ENCODE results near the gene TRAF3IP1.
A peak's percentile ranks its signal among the peaks of the same experiment; 100 is the strongest.

Gene TRAF3IP1

GRCh38 chr2:238422285-238422684 lies 102.0 kb downstream of the TRAF3IP1 start:
- CTCF ChIA-PET = no interaction called here

GRCh38 chr2:238422940-238423339 lies 102.6 kb downstream of the TRAF3IP1 start:
- ChIA-PET POLR2A (no interaction called here), CTCF (interaction anchor here (0.6 kb wide), 1 partner anchor 59 kb away, joined by 4 read pairs; no protein-coding TSS in a partner anchor)
- DNase-seq (ENCODE audit: extremely low spot score) = no peak
- TF ChIP-seq FOXM1 (IDR thresholded peaks at IDR 0.05; ENCODE audit: borderline replicate concordance) (no peak), LEF1 (IDR thresholded peaks at IDR 0.05; ENCODE audit: borderline replicate concordance) (no peak), ARNT (IDR thresholded peaks at IDR 0.05) (no peak), FOXA1 (IDR thresholded peaks at IDR 0.05) (no peak), NFRKB (IDR thresholded peaks at IDR 0.05) (no peak), SUZ12 (IDR thresholded peaks at IDR 0.05) (no peak), ELF4 (IDR thresholded peaks at IDR 0.05) (no peak), BHLHE40 (IDR thresholded peaks at IDR 0.05; ENCODE audit: borderline replicate concordance) (no peak), HDGF (IDR thresholded peaks at IDR 0.05; ENCODE audit: borderline replicate concordance) (no peak), CTBP1 (IDR thresholded peaks at IDR 0.05; ENCODE audit: borderline replicate concordance) (no peak), SP1 (IDR thresholded peaks at IDR 0.05) (no peak)

More at GRCh38 chr2:238422285-238422684, 102.0 kb downstream of the TRAF3IP1 start:
- DNase-seq (ENCODE audit: extremely low spot score) = no peak
- POLR2A ChIA-PET = no interaction called here
- no peak for TF ChIP-seq PKNOX1 (IDR thresholded peaks at IDR 0.05)
- TF ChIP-seq FOXA1 (IDR thresholded peaks at IDR 0.05) = no peak
- no peak for TF ChIP-seq BHLHE40 (IDR thresholded peaks at IDR 0.05; ENCODE audit: borderline replicate concordance)
- TF ChIP-seq ZNF384 (IDR thresholded peaks at IDR 0.05) = no peak
- TF ChIP-seq SUZ12 (IDR thresholded peaks at IDR 0.05) = no peak
- TF ChIP-seq CTBP1 (IDR thresholded peaks at IDR 0.05; ENCODE audit: borderline replicate concordance) = no peak
- TF ChIP-seq TARDBP (IDR thresholded peaks at IDR 0.05) = no peak
- TF ChIP-seq ELF4 (IDR thresholded peaks at IDR 0.05) = no peak
- TF ChIP-seq LEF1 (IDR thresholded peaks at IDR 0.05; ENCODE audit: borderline replicate concordance) = no peak
- TF ChIP-seq FOXK2 (IDR thresholded peaks at IDR 0.05) = no peak
- no peak for TF ChIP-seq L3MBTL2 (conservative IDR thresholded peaks at IDR 0.05)
- TF ChIP-seq FOXM1 (IDR thresholded peaks at IDR 0.05; ENCODE audit: borderline replicate concordance) = no peak
- no peak for TF ChIP-seq SP1 (IDR thresholded peaks at IDR 0.05)
- no peak for TF ChIP-seq ARNT (IDR thresholded peaks at IDR 0.05)
- no peak for TF ChIP-seq HDGF (IDR thresholded peaks at IDR 0.05; ENCODE audit: borderline replicate concordance)
- no peak for TF ChIP-seq NFRKB (IDR thresholded peaks at IDR 0.05)

- ChIA-PET POLR2A (no interaction called here), CTCF (no interaction called here)
- no peak for DNase-seq (ENCODE audit: extremely low spot score)
- TF ChIP-seq SUZ12 (IDR thresholded peaks at IDR 0.05) (no peak), BHLHE40 (IDR thresholded peaks at IDR 0.05; ENCODE audit: borderline replicate concordance) (no peak), FOXM1 (IDR thresholded peaks at IDR 0.05; ENCODE audit: borderline replicate concordance) (no peak), FOXK2 (IDR thresholded peaks at IDR 0.05) (no peak), ARNT (IDR thresholded peaks at IDR 0.05) (no peak)
Observed at GRCh38 chr2:238423561-238424312, 103.4 kb downstream of the TRAF3IP1 start.

- ChIA-PET POLR2A (no interaction called here), CTCF (no interaction called here)
- no peak for TF ChIP-seq NFRKB (IDR thresholded peaks at IDR 0.05)
- no peak for TF ChIP-seq HDGF (IDR thresholded peaks at IDR 0.05; ENCODE audit: borderline replicate concordance)
- no peak for TF ChIP-seq LEF1 (IDR thresholded peaks at IDR 0.05; ENCODE audit: borderline replicate concordance)
- no peak for TF ChIP-seq ARNT (IDR thresholded peaks at IDR 0.05)
- no peak for TF ChIP-seq PKNOX1 (IDR thresholded peaks at IDR 0.05)
- TF ChIP-seq L3MBTL2 (conservative IDR thresholded peaks at IDR 0.05) = no peak
- no peak for TF ChIP-seq TARDBP (IDR thresholded peaks at IDR 0.05)
- no peak for TF ChIP-seq CTBP1 (IDR thresholded peaks at IDR 0.05; ENCODE audit: borderline replicate concordance)
- no peak for TF ChIP-seq BHLHE40 (IDR thresholded peaks at IDR 0.05; ENCODE audit: borderline replicate concordance)
- TF ChIP-seq FOXA1 (IDR thresholded peaks at IDR 0.05) = no peak
- TF ChIP-seq SP1 (IDR thresholded peaks at IDR 0.05) = no peak
- TF ChIP-seq ZNF384 (IDR thresholded peaks at IDR 0.05) = no peak
- no peak for TF ChIP-seq SUZ12 (IDR thresholded peaks at IDR 0.05)
- no peak for TF ChIP-seq FOXK2 (IDR thresholded peaks at IDR 0.05)
- no peak for TF ChIP-seq FOXM1 (IDR thresholded peaks at IDR 0.05; ENCODE audit: borderline replicate concordance)
- no peak for TF ChIP-seq ELF4 (IDR thresholded peaks at IDR 0.05)
- DNase-seq (ENCODE audit: extremely low spot score) = no peak
Observed at GRCh38 chr2:238424313-238424700, 104.0 kb downstream of the TRAF3IP1 start.

- POLR2A ChIA-PET = no interaction called here
- TF ChIP-seq TARDBP (IDR thresholded peaks at IDR 0.05) (no peak), FOXA1 (IDR thresholded peaks at IDR 0.05) (no peak)
- CTCF ChIA-PET = no interaction called here
- DNase-seq (ENCODE audit: extremely low spot score) = no peak
Observed at GRCh38 chr2:238425505-238425978, 105.2 kb downstream of the TRAF3IP1 start.

GRCh38 chr2:238425979-238426567 lies 105.8 kb downstream of the TRAF3IP1 start:
- DNase-seq (ENCODE audit: extremely low spot score) = peak; percentile 37
- TF ChIP-seq FOXA1 (IDR thresholded peaks at IDR 0.05) = no peak
- peak; percentile 33; the same call in 1 of the 2 replicates for TF ChIP-seq PKNOX1 (IDR thresholded peaks at IDR 0.05)
- TF ChIP-seq FOXM1 (IDR thresholded peaks at IDR 0.05; ENCODE audit: borderline replicate concordance) = no peak
- no peak for TF ChIP-seq CTBP1 (IDR thresholded peaks at IDR 0.05; ENCODE audit: borderline replicate concordance)
- TF ChIP-seq FOXK2 (IDR thresholded peaks at IDR 0.05) = no peak
- no peak for TF ChIP-seq ARNT (IDR thresholded peaks at IDR 0.05)
- TF ChIP-seq SP1 (IDR thresholded peaks at IDR 0.05) = no peak
- no peak for TF ChIP-seq LEF1 (IDR thresholded peaks at IDR 0.05; ENCODE audit: borderline replicate concordance)
- 0 out of 2 replicates have a peak, but pooled peaks have one; percentile 45 for TF ChIP-seq L3MBTL2 (conservative IDR thresholded peaks at IDR 0.05)
- ChIA-PET POLR2A (no interaction called here), CTCF (no interaction called here)
